ENCODE data around the gene CDC73.

Gene CDC73

DNA sequence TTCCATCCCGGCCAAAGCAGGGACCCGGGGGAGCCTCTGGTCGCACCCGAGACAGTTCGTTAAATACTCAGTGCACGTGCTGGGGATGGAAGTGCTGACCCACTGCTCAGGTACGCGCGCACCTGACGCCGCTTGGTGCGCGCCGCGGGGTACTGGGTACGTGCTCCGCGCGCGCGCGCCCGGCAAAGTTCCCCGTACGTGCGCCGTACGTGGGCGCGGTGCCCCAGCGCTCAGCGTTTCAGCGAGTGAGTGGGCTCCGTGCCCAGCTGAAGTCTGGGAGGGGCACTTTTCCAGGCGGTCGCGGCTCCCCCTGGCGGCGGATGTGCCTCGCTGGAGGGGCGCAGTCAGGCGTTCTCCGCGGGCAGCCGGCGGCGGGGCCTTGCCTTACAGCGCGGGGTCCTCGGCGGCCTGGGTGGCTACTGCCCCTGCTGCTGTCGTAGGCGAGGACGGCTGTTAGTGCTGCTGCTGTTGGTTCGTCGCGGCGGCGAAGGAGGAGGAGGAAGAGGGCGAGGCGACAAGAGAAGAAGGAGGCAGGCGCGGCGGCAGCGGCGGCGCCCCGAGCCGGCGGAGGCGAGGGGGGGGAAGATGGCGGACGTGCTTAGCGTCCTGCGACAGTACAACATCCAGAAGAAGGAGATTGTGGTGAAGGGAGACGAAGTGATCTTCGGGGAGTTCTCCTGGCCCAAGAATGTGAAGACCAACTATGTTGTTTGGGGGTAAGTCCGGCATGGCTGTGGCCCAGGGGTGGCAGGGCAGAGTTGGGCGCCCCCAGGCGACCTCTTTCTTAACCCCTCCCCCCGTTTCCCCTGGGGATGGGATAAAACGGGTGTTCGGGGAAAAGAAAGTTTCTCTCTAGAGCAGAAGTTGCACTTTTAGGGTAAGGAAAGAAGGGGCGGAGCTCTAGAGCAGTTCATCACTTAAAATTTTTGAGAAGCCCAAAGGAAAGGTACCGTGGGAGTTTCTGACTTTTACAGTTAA is at the start of gene CDC73:
TSS of gene CDC73 (plus strand) at position 416 of the 978 bp plus-strand sequence. CDS start at position 586, 170 bp downstream.
- DNase-seq (ENCODE audit: extremely low spot score, insufficient read length, low read depth) (peak; percentile 89), FAIRE-seq (peak; percentile 96)

GRCh38 chr1:193077991-193078390 is 43.8 kb upstream of the CDC73 start:
- FAIRE-seq: no peak
- no peak for DNase-seq (ENCODE audit: extremely low spot score, insufficient read length, low read depth)

DNA sequence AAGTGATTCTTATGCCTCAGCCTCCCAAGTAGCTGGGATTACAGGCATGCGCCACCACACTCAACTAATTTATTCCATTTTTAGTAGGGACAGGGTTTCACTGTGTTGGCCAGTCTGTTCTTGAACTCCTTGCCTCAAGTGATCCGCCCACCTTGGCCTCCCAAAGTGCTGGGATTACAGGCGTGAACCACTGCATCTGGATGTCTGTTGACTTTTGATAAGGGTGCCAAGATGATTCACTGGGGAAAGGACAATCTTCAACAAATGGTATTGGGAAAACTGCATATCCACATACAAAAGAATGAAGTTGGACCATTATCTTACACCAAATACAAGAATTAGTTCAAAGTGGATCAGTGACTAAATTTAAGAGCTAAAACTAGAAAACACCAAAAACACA is 42.6 kb upstream of the CDC73 start:
- no peak for FAIRE-seq
- no peak for DNase-seq (ENCODE audit: extremely low spot score, insufficient read length, low read depth)

- DNase-seq (ENCODE audit: extremely low spot score, insufficient read length, low read depth) (no peak), FAIRE-seq (no peak)
Observed at GRCh38 chr1:193083365-193084088, 38.3 kb upstream of the CDC73 start.

DNA sequence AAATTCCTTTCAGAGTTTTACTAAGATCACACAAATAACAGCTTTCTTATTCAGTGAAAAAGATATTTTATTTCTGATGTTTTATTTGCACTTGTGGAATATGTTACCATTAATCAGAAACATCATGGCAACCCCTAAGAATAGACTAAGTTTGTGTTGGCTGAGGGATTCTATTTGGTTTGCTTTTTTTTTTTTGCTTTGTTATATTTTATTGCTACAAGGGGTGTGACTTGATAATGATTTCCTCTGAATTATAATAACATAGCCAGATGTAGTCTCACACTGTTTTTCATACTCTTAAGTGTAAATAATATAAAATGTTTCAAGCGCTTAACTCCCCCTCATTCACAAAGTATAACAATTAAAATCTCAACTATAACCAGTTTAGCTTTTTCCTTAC is 36.6 kb upstream of the CDC73 start:
- FAIRE-seq (no peak), DNase-seq (ENCODE audit: extremely low spot score, insufficient read length, low read depth) (no peak)

GRCh38 chr1:193086342-193086741 is 35.5 kb upstream of the CDC73 start:
- peak; percentile 5 for FAIRE-seq
- DNase-seq (ENCODE audit: extremely low spot score, insufficient read length, low read depth): no peak

DNA sequence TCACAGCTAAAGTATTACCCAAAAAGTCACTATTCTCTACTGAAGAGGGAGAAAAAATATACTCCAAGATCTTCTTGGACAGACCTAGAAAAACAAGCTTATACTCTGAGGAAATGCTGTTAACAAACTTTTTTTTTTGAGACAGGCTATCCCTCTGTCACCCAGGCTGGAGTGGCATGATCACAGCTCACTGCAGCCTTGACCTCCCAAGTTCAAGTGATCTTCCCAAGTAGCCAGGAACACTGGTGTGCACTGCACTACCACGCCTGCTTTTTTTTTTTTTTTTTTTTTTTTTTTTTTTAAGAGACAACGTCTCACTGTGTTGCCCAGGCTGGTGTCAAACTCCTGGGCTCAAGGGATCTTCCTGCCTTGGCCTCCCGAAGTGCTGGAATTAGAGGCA is 33.9 kb upstream of the CDC73 start:
- DNase-seq (ENCODE audit: extremely low spot score, insufficient read length, low read depth) (no peak), FAIRE-seq (no peak)

DNA sequence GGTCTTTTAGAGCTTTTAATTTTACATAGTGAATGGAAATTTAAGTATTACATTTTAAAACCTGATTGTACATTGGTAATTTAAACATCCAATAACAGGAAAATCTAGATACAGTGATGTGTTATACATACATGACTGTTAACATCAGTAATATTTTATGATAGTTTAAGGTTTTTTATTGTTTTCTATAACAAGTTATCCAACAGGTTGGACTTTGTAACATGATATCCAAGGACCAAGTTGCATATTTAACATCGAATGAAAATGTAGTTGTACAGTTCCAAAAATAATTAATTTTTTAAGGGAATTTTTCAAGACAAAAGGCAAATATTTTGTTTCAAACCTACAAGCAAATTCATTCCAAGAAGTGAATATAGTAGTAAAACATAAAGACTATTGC is 31.0 kb upstream of the CDC73 start:
- FAIRE-seq: no peak
- DNase-seq (ENCODE audit: extremely low spot score, insufficient read length, low read depth): no peak

GRCh38 chr1:193094112-193094511 is 27.7 kb upstream of the CDC73 start:
- DNase-seq (ENCODE audit: extremely low spot score, insufficient read length, low read depth) (no peak), FAIRE-seq (no peak)

DNA sequence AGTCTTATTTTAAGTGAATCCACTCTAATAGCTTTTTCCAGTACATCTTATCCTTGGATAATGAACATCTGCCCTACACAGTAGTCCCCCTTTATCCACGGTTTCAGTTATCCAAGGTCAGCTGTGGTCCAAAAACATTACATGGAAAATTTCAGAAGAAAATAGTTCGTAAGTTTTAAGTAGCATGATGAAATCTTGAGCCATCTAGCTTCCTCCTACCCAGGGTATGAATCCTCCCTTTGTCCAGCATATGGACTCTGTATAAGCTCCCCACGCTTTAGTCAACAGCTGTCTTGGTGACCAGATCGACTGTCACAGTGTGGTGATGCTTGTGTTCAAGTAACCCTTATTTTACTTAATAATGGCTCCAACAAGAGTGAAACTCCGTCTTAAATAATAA is 19.2 kb upstream of the CDC73 start:
- DNase-seq (ENCODE audit: extremely low spot score, insufficient read length, low read depth) (no peak), FAIRE-seq (no peak)

DNA sequence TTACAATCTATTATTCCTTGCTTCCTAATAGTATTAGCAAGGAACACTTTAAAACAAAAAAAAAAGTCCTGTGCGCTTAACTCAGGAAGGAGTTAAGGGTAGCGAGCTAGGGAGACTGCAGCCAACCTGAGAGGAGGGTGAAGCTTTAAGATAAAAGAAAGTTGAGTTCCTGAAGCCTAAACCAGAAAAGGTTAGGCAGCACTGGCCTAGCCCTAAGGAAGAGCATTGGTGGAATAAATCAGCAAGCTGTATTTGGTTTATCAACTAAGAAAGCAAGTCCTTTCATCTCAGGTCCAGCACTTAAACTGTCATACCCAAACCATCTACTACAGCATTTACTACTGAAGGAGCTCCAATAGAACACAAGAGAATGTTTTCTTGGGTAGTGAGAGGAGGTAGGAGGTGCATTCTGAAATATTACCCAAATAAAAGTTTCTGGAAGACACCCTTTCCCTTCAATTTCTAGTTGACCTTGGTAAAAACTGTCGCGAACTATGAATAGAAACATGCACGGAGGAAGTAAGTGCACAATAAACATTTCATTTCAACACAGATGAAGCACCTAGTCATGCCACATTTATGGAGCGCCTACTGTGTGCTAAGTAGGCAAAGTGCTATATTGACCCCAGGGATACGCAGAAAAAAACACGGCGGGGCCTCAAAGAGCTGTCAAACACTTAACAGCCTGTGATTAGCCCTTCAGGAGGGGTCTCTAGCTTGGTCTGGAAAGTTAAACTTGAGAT is 17.9 kb upstream of the CDC73 start:
- FAIRE-seq (no peak), DNase-seq (ENCODE audit: extremely low spot score, insufficient read length, low read depth) (no peak)

DNA sequence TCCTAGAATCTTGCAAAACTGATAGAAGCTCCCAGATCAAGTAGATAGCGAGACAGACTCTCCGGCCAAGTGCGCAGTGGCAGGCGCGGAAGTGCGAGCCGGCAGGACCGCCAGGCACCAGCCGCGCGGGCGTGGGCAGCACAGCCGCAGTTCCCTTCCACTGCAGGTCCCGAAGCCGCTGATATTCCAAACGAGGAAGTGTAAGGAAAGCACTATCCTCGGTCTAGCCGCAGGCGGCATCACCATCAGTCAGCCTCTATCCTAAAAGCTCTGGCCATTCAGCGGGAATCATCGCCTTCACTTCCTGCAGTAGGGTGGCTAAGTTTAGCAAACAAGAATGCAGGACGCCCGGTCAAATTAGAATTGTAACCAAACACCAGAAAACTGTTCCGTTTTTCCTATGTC is 17.3 kb upstream of the CDC73 start:
- FAIRE-seq (peak; percentile 12), DNase-seq (ENCODE audit: extremely low spot score, insufficient read length, low read depth) (no peak)

GRCh38 chr1:193104907-193105820 is 16.7 kb upstream of the CDC73 start, which contains the start of gene GLRX2:
Gene GLRX2, minus strand, starts transcription at chr1:193105414. Its CDS starts 32 bp downstream, at chr1:193105382.
- FAIRE-seq (peak; percentile 50), DNase-seq (ENCODE audit: extremely low spot score, insufficient read length, low read depth) (peak; percentile 82)

DNA sequence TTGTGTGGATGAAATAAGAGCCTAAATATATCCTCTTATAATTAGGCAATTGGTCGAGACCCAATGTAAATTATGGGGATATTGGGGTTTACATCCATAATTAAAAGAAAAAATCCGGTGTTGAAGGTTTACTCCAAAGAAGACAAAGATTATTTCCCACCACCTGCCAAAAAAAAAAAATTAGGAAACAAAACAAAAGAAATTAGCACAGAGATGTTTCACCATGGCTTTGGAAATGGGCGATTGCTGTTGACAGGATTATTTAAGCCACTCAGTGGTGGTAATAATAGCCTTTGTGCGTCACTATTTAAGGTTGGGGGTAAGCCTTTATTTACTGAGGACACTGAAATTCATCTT is 16.0 kb upstream of the CDC73 start:
- FAIRE-seq (no peak), DNase-seq (ENCODE audit: extremely low spot score, insufficient read length, low read depth) (no peak)

- no peak for FAIRE-seq
- DNase-seq (ENCODE audit: extremely low spot score, insufficient read length, low read depth): no peak
Observed at GRCh38 chr1:193108471-193108870, 13.4 kb upstream of the CDC73 start.

DNA sequence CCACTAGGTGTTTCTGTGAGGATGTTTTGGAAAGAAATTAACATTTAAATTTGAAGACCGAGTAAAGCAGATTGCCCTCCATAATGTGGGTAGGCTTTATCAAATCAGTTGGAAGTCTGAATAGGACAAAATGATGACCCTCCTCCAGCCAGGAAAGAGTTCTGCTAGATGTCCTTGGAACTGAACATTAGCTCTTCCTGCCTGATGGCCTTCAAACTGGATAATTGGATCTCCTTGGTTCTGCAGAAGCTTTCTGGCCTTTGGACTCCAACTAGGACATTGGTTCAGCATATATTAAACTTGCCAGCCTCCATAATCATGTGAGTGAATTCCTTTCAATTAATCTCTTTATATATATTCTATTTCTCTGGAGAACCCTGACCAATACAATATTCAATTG is 12.2 kb upstream of the CDC73 start:
- no peak for FAIRE-seq

GRCh38 chr1:193110246-193110645 is 11.6 kb upstream of the CDC73 start:
- no peak for FAIRE-seq
- DNase-seq (ENCODE audit: extremely low spot score, insufficient read length, low read depth): no peak

More for the DNA sequence above, 12.2 kb upstream of the CDC73 start:
- no peak for DNase-seq (ENCODE audit: extremely low spot score, insufficient read length, low read depth)

DNA sequence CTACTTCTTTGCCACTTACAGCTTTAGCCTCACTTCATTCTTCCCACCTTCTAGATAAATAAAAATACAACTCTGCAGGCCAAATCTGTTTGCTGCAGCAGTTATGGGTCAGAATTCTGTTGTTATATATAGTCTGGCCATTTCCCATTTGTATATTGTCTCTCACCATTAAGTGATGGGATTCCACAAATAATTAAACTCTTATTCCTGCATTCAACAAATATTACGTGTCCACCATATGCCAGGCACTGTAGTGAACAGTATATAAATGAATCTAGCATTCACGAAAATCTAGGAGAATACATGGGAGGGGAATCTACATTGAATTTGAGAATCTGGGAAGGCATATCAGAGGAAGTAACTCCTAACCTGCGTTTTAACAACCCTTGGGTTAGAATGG is 11.0 kb upstream of the CDC73 start:
- FAIRE-seq (no peak), DNase-seq (ENCODE audit: extremely low spot score, insufficient read length, low read depth) (no peak)

GRCh38 chr1:193111641-193112090 is 10.2 kb upstream of the CDC73 start:
- DNase-seq (ENCODE audit: extremely low spot score, insufficient read length, low read depth): no peak
- FAIRE-seq: no peak

Measured in GM18507 (cell line).